Tibial nerve (tissue), 4 donors: ENCODE data around the gene NASP. TPM values are rescaled to one million over a fixed set of nuclear protein-coding genes. Genes with fewer than 3 reads are reported as not detected.

Experiments used
- DNase-seq, 2 donors: peaks; one replicate each; pipeline ENCODE4 v3.0.0-alpha.2; 2019; ENCODE audit warnings: low spot score in 2 of 2
- H3K27ac ChIP-seq, 4 donors: fragments of 200-600 bp; sonication (generic) in 3 of 4; one replicate each; pipeline ENCODE4 v1.5.1; 2017 to 2019; ENCODE audit warnings: mild to moderate bottlenecking in 1 of 4
- H3K27me3 ChIP-seq, 2 donors: fragments of 200-600 bp; sonication (generic) in 1 of 2; one replicate each; pipeline versions ENCODE4 v1.5.1 to v1.6.0; 2017 to 2019
- H3K36me3 ChIP-seq, 3 donors: fragments of 200-600 bp; sonication (generic); one replicate each; pipeline ENCODE4 v1.5.1; 2018 to 2019
- H3K4me1 ChIP-seq, 4 donors: fragments of 200-600 bp; sonication (generic) in 3 of 4; one replicate each; pipeline ENCODE4 v1.5.1; 2017 to 2019
- H3K4me3 ChIP-seq, 4 donors: fragments of 200-600 bp; sonication (generic) in 3 of 4; one replicate each; pipeline ENCODE4 v1.5.1; 2017 to 2019; ENCODE audit warnings: mild to moderate bottlenecking in 1 of 4, moderate library complexity in 1 of 4
- H3K9me3 ChIP-seq, 4 donors: fragments of 200-600 bp; sonication (generic) in 3 of 4; one replicate each; pipeline ENCODE4 v1.5.1; 2017 to 2019
- EP300 ChIP-seq, 2 donors: sonication (generic); formaldehyde crosslinking; IDR thresholded peaks; one replicate each; pipeline ENCODE4 v1.6.1; 2017; ENCODE audit warnings: antibody characterized with exemption in 2 of 2, mild to moderate bottlenecking in 1 of 2
- POLR2A ChIP-seq, 2 donors: fragments of 450-650 bp; IDR thresholded peaks; one replicate each; pipeline ENCODE4 v1.6.1; 2017; ENCODE audit warnings: antibody characterized with exemption in 2 of 2, mild to moderate bottlenecking in 2 of 2, moderate library complexity in 2 of 2
- WGBS, 2 donors: methylation state at CpG; one replicate each; pipeline ENCODE4 v1.1.5; 2018; 5-methylcytosine and 5-hydroxymethylcytosine counted together
- total RNA-seq, 4 donors: library from RNA; depleted of rRNA; stranded (reverse); fragments of >200 nt; gene quantifications; one replicate each; pipeline ENCODE4 v1.1.0, GENCODE V29; 2016
- TF ChIP-seq, protein P1 (sequence below), 5 experiments: fragments of 200-600 bp in 3 of 5; fragments of 450-650 bp in 2 of 5; sonication (generic) in 3 of 5; IDR thresholded peaks; one replicate each; pipeline ENCODE4 v1.5.1; 2016 to 2019; ENCODE audit warnings: antibody characterized with exemption in 5 of 5, mild to moderate bottlenecking in 3 of 5, moderate library complexity in 2 of 5

NASP gene
- total RNA-seq, 4 donors from 2014 or later, result 71.2 to 105 (median 80.6) TPM

DNA sequence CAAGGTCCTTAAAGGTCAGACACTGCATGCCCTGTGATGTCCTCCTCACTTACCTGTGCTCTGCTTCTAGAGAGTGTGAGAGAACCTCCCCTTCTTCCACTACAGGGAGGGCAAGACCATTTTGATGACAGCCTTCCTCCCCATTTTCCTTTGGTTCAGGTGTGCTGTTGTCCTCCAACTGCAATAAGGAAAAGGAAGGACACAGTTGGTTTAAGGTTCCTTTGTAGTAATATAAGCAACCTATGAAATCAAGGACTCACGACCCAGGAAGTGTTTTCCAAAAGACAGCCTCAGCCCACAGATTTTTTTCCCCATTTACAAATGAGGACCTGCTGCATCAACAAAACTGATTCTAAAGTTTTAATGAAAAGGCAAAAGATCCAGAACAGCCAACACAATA, 46.6 kb downstream of the NASP start:
- no peak overlapping the region for H3K4me3 ChIP-seq
- WGBS, 2 donors, result 71 to 91% methylated on average over 1 of the region's 1 CpG
- no peaks in the 10 kb centered on the region for H3K27me3 ChIP-seq
- TF ChIP-seq, protein P1, sequence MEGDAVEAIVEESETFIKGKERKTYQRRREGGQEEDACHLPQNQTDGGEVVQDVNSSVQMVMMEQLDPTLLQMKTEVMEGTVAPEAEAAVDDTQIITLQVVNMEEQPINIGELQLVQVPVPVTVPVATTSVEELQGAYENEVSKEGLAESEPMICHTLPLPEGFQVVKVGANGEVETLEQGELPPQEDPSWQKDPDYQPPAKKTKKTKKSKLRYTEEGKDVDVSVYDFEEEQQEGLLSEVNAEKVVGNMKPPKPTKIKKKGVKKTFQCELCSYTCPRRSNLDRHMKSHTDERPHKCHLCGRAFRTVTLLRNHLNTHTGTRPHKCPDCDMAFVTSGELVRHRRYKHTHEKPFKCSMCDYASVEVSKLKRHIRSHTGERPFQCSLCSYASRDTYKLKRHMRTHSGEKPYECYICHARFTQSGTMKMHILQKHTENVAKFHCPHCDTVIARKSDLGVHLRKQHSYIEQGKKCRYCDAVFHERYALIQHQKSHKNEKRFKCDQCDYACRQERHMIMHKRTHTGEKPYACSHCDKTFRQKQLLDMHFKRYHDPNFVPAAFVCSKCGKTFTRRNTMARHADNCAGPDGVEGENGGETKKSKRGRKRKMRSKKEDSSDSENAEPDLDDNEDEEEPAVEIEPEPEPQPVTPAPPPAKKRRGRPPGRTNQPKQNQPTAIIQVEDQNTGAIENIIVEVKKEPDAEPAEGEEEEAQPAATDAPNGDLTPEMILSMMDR (IDR thresholded peaks at IDR 0.05), result no peak
- TF ChIP-seq POLR2A (IDR thresholded peaks at IDR 0.05) (no peak), EP300 (IDR thresholded peaks at IDR 0.05) (no peak)
- no peak overlapping the region for H3K27ac ChIP-seq
- H3K9me3 ChIP-seq, result no peaks in the 10 kb centered on the region
- peaks cover 3 to 91% (median 28%) of the 10 kb centered on the region in 3 donors for H3K36me3 ChIP-seq
- H3K4me1 ChIP-seq, result peaks cover 0 to 2% (median 0%) of the 10 kb centered on the region in 4 donors
- DNase-seq, result no peak

DNA sequence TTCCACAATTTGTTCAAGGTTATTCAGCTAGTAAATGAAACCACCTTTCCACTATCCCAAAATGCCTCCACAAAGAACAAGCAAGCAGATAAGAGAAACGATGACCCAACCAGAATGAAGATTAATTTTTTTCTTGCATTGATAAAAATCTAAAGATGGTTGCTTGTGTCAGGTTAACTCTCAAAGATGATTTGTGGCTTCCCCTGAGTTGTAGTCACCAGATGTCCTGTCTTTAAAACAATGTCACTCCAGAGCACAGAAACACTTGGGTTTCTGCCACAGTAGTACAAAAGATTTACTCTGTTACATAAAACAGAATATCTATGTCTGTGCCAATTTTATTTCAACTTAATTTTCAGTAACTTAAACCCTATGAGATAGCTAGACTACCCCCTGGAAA, 51.4 kb downstream of the NASP start:
- DNase-seq, result no peak
- Histone ChIP-seq H3K27me3 (no peaks in the 10 kb centered on the region), H3K9me3 (no peaks in the 10 kb centered on the region), H3K36me3 (peaks cover 0 to 89% (median 12%) of the 10 kb centered on the region in 3 donors), H3K4me3 (no peak overlapping the region), H3K4me1 (peaks cover 0 to 3% (median 0%) of the 10 kb centered on the region in 4 donors), H3K27ac (no peak overlapping the region)
- TF ChIP-seq, protein P1 (IDR thresholded peaks at IDR 0.05), result no peak
- no peak for TF ChIP-seq EP300 (IDR thresholded peaks at IDR 0.05)
- no peak for TF ChIP-seq POLR2A (IDR thresholded peaks at IDR 0.05)
- WGBS, 2 donors, result 66 to 88% methylated on average over 1 of the region's 1 CpG

DNA sequence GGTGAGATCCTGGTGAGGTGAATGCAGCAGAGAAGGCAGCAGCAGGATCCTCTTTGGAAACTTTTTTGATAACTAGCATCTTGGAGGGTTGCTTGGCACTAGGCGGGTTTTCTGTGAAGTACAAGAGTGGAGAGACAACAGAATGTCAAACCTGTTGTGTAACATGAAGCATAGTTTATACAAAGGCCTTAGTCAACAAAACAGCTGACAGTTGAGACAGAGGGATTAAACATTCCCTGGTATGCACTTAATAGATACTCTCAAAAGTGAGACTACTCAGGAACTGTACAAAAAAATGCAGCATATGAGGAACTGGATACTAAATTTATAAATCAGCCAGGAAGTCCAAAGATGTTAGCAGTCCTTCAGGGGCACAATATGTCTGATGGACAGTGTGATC, 56.5 kb downstream of the NASP start:
- Histone ChIP-seq H3K9me3 (no peaks in the 10 kb centered on the region), H3K4me3 (no peak overlapping the region), H3K27me3 (no peaks in the 10 kb centered on the region), H3K4me1 (peaks cover 0 to 12% (median 0%) of the 10 kb centered on the region in 4 donors), H3K27ac (no peak overlapping the region), H3K36me3 (peaks cover 0 to 71% (median 6%) of the 10 kb centered on the region in 3 donors)
- 93 to 100% methylated on average over 1 of the region's 1 CpG for WGBS, 2 donors
- TF ChIP-seq, protein P1 (IDR thresholded peaks at IDR 0.05), result no peak
- TF ChIP-seq EP300 (IDR thresholded peaks at IDR 0.05) (no peak), POLR2A (IDR thresholded peaks at IDR 0.05) (no peak)
- no peak for DNase-seq

DNA sequence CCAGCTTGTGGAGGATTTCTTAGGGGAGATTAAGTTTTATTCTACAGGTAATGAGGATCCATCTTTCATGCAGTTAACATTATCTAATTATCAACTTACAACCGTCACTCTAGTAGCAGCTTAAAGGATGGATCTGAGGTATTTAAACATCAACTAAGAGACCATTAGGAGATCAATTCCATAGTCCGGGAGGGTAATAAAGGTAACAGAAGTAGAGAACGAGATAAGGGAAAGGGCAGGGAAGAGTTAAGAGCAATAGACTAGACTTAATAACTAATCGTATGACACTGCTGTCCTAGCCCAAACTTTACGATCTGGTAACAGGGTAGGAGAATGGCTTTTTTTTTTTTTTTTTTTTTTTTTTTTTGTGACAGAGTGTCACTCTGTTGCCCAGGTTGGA, 59.5 kb downstream of the NASP start:
- peaks cover 0 to 62% (median 6%) of the 10 kb centered on the region in 3 donors for H3K36me3 ChIP-seq
- peaks cover 0 to 18% (median 0%) of the 10 kb centered on the region in 4 donors for H3K4me1 ChIP-seq
- TF ChIP-seq EP300 (IDR thresholded peaks at IDR 0.05), result no peak
- H3K9me3 ChIP-seq, result no peaks in the 10 kb centered on the region
- 66% methylated on average over 5 of the region's 5 CpGs for WGBS, 2 donors
- no peaks in the 10 kb centered on the region for H3K27me3 ChIP-seq
- DNase-seq, result no peak
- H3K4me3 ChIP-seq, result no peak overlapping the region
- H3K27ac ChIP-seq, result no peak overlapping the region

DNA sequence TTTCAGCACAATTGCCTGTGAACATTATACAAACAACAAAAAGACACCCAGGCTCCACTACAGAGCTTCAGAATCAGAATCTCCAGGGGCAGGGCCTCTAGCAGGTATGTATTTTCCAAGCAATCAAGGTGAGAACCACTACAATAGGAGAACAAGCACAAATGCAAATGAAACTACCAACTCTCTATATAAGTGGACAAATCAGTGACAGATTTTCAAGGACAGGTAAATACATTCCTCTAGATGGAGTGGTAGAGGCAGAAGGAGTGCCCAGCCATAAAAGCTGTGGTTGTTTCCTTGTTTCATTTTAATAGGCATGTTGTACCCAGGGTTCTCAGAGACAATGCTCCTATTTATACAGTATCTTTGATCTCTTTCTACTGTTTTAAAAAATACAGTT, 60.1 kb downstream of the NASP start:
- H3K36me3 ChIP-seq, result peaks cover 0 to 61% (median 4%) of the 10 kb centered on the region in 3 donors
- no peak overlapping the region for H3K27ac ChIP-seq
- no peaks in the 10 kb centered on the region for H3K27me3 ChIP-seq
- no peak overlapping the region for H3K4me3 ChIP-seq
- H3K4me1 ChIP-seq, result peaks cover 0 to 18% (median 0%) of the 10 kb centered on the region in 4 donors
- H3K9me3 ChIP-seq, result no peaks in the 10 kb centered on the region
- TF ChIP-seq, protein P1 (IDR thresholded peaks at IDR 0.05), result no peak
- DNase-seq, result no peak

DNA sequence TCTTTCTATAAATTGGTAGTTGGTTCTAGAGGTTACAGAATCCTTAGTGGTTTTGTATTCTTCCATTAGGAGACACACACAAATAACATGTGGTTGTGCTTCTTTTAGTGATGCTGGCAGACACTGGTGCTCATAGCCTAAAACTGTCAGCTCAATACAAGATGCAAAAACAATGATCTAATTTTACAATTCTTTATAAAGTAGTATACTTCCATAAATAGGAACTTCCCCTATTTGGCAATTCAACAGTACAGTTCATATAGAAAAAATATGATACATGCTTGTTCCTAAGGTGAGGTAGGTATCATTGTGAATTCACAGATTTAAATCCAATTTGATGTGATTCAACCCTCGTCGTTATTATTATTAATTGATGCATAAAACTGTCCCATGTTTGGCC, 60.8 kb downstream of the NASP start:
- Histone ChIP-seq H3K27me3 (no peaks in the 10 kb centered on the region), H3K4me3 (no peak overlapping the region), H3K36me3 (peaks cover 0 to 58% (median 0%) of the 10 kb centered on the region in 3 donors), H3K4me1 (peaks cover 0 to 18% (median 0%) of the 10 kb centered on the region in 4 donors), H3K9me3 (no peaks in the 10 kb centered on the region), H3K27ac (no peak overlapping the region)
- no peak for TF ChIP-seq POLR2A (IDR thresholded peaks at IDR 0.05)
- TF ChIP-seq, protein P1 (IDR thresholded peaks at IDR 0.05), result no peak
- TF ChIP-seq EP300 (IDR thresholded peaks at IDR 0.05), result no peak
- 93 to 95% methylated on average over 2 of the region's 2 CpGs for WGBS, 2 donors
- no peak for DNase-seq
